KOPT-K1 (cell line): ENCODE data around the gene PLA2R1.

Experiments used
- H3K27ac ChIP-seq: fragments of 200-600 bp; sonication (generic); 2 replicates; pipeline ENCODE4 v1.5.1; 2016; ENCODE audit warnings: antibody characterized with exemption, mild to moderate bottlenecking, low read depth, low read length; ENCODE audit not compliant: poor library complexity, severe bottlenecking
- H3K36me3 ChIP-seq: fragments of 200-600 bp; sonication (generic); 2 replicates; pipeline ENCODE4 v1.5.1; 2017; ENCODE audit warnings: antibody characterized with exemption, mild to moderate bottlenecking, low read length, moderate library complexity; ENCODE audit not compliant: insufficient read depth
- H3K9me3 ChIP-seq: fragments of 200-600 bp; sonication (generic); 2 replicates; pipeline ENCODE4 v1.5.1; 2017; ENCODE audit warnings: antibody characterized with exemption, low read length, mild to moderate bottlenecking; ENCODE audit not compliant: insufficient read depth, poor library complexity, severe bottlenecking

PLA2R1 gene

DNA sequence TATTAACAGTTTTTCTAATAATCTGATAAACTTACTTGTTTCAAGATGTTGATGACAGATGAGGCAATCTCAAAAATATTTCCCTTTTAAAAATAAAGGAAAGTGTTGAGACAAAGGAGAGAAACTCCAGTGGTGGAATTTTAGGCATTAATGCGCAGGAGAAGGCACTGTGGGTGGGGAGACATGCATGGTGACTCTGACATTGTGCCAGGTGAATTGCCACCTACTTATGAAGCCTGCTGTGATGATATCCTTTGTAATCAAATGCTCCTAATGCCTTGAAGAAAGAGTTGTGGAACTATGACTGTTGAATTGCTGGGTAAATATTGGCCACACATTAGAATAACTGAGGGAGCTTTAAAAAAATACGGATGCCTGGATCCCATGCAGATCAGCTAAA is 101.4 kb downstream of the PLA2R1 start:
- Histone ChIP-seq H3K36me3 (no peaks in the 10 kb centered on the region), H3K27ac (no peak overlapping the region), H3K9me3 (no peaks in the 10 kb centered on the region)

- Histone ChIP-seq H3K9me3 (no peaks in the 10 kb centered on the region), H3K27ac (no peak overlapping the region), H3K36me3 (no peaks in the 10 kb centered on the region)
Observed at GRCh38 chr2:159960414-159960813, 102.0 kb downstream of the PLA2R1 start.

DNA sequence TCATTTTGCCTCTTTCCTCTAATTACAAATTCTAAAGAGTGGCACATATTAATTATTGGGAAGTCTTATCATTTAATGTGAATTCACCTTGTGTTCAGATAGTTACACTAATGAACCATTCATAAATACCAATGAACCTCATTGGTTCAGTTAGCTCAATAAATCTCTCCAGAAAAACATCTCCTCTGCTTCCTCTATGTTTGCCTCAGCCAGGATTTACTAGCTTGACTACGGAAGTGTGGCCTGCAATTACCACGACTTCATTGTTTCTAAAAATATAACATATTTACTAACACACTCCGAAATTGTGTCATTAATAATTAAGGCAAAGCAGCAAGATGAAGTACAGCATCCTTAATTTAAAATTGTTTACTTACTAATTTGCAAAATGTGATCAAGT is 103.3 kb downstream of the PLA2R1 start:
- no peaks in the 10 kb centered on the region for H3K9me3 ChIP-seq
- no peak overlapping the region for H3K27ac ChIP-seq

GRCh38 chr2:159953136-159953823 is 109.1 kb downstream of the PLA2R1 start:
- H3K27ac ChIP-seq, result no peak overlapping the region
- no peaks in the 10 kb centered on the region for H3K9me3 ChIP-seq
- H3K36me3 ChIP-seq, result no peaks in the 10 kb centered on the region

More for the DNA sequence above, 103.3 kb downstream of the PLA2R1 start:
- H3K36me3 ChIP-seq, result no peaks in the 10 kb centered on the region

DNA sequence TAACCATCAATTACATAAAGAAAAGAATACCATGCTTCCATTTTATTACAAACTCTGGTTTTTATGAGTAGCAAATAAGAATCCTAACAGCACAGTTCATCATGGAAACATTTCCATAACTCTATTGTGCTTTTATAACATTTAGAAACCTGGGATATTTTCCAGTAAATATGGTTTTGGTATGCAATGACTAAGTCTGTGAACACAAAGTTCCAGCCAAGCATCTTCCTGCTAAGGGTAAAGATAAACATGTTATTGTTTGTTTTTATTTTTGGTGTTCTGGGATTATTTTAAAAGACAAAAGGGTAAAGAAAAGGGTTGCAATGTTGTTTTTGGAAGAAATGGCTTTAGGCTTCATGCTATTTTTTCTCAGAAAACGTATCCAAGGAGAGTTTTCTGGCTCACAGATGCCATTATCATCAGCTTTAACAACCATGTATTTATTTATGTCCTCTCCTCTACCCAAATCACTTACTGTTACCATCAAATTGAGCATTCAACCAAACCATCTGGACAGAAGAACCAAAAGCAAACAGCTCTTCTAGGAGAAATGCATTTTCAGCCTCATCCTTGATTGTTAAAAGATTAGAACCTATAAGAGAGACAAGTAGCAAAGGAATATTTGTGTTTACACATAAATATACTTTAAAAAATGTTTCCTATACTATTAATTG is 116.0 kb downstream of the PLA2R1 start:
- Histone ChIP-seq H3K9me3 (no peaks in the 10 kb centered on the region), H3K27ac (no peak overlapping the region), H3K36me3 (no peaks in the 10 kb centered on the region)

GRCh38 chr2:159944874-159945273 is 117.5 kb downstream of the PLA2R1 start:
- Histone ChIP-seq H3K36me3 (no peaks in the 10 kb centered on the region), H3K27ac (no peak overlapping the region), H3K9me3 (no peaks in the 10 kb centered on the region)

DNA sequence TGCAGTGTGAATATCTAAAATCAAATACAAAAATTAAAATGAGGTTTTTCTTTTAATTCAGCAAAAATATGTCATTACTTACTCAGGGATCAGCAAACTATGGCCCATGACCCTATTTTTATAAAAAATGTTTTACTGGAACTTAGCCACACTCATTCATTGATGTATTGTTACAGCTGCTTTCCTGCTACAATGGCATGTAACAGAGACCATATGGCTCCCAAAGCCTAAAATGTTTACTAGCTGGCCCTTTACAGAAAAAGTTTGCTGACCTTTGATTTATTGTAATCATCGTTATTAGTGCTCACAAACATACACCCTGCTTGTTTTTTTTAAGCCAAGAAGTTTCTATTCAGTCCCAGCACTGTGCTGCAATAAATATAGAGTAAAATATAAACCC is 120.3 kb downstream of the PLA2R1 start:
- no peaks in the 10 kb centered on the region for H3K9me3 ChIP-seq
- no peaks in the 10 kb centered on the region for H3K36me3 ChIP-seq
- H3K27ac ChIP-seq, result no peak overlapping the region

- H3K27ac ChIP-seq, result no peak overlapping the region
- H3K9me3 ChIP-seq, result no peaks in the 10 kb centered on the region
Observed at GRCh38 chr2:159941729-159942128, 120.7 kb downstream of the PLA2R1 start.

GRCh38 chr2:159939946-159940345 is 122.5 kb downstream of the PLA2R1 start:
- Histone ChIP-seq H3K36me3 (no peaks in the 10 kb centered on the region), H3K9me3 (no peaks in the 10 kb centered on the region), H3K27ac (no peak overlapping the region)

More at GRCh38 chr2:159941729-159942128, 120.7 kb downstream of the PLA2R1 start:
- H3K36me3 ChIP-seq, result no peaks in the 10 kb centered on the region

DNA sequence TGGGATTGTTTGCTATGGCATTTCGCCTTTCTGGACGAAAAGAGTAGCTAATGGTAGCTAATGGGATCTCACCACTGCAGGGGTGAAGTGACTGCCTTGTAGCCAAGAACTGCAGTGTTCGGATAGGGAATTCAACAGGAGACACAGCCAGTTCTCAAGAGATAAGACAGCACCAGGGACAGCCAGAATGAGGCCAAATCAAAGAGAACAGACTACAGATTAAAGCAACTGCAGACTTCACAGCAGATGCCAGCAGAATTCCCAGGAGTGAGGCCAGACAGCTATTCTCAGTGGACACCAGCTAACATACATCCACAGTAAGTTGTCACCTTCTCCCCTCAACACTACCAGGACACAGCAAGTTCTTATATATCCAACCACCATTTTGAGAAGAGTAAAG is 124.0 kb downstream of the PLA2R1 start:
- Histone ChIP-seq H3K27ac (no peak overlapping the region), H3K9me3 (no peaks in the 10 kb centered on the region), H3K36me3 (no peaks in the 10 kb centered on the region)

- no peak overlapping the region for H3K27ac ChIP-seq
- no peaks in the 10 kb centered on the region for H3K36me3 ChIP-seq
- no peaks in the 10 kb centered on the region for H3K9me3 ChIP-seq
Observed at GRCh38 chr2:159936471-159936870, 125.9 kb downstream of the PLA2R1 start.

DNA sequence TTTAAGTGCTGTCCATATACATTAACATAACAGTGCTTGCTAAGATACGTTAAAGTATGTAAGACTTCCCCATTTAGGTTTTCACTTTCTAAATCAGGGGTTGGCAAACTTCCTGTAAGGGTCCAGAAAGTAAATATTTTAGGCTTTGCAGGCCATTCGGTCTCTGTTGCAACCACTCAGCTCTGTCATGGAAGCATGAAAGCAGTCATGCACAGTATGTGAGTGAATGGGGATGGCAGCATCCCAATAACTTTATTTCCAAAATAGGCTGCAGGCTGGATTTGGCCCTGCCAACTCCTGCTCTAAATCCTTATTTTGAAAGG is 128.7 kb downstream of the PLA2R1 start:
- no peaks in the 10 kb centered on the region for H3K36me3 ChIP-seq
- H3K27ac ChIP-seq, result no peak overlapping the region
- no peaks in the 10 kb centered on the region for H3K9me3 ChIP-seq

DNA sequence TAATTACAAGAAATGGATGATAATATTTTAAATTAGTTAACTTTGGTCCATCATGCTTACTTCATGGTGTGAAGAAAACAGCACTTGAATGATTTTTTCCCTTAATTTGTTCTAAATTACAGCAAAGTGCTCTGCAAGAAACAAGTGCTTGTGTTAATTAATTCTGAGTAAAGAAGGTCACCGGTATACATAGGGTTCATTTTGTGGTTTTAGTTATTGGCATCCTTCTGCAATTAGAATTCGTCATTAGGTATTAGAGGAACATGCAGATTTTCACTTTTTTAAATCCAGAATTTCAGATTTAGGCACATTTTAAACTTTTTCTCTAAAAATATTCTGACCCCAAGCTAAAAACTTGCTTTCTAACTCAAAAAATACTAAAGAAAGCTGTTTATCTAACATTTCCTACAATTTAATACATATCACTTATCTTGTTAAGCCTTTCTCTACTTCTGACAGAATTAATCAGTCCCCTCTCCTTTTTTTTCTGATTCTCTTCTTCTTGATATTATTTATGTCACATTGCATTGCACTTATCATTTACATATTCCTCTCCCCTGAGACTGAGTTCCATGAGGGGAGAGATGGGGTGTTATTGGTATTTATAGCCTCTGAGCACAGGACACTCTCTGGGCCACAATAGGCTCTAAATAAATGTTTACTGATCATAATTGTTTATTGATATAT is 129.2 kb downstream of the PLA2R1 start:
- Histone ChIP-seq H3K9me3 (peaks cover under 1% of the 10 kb centered on the region), H3K27ac (no peak overlapping the region), H3K36me3 (no peaks in the 10 kb centered on the region)

DNA sequence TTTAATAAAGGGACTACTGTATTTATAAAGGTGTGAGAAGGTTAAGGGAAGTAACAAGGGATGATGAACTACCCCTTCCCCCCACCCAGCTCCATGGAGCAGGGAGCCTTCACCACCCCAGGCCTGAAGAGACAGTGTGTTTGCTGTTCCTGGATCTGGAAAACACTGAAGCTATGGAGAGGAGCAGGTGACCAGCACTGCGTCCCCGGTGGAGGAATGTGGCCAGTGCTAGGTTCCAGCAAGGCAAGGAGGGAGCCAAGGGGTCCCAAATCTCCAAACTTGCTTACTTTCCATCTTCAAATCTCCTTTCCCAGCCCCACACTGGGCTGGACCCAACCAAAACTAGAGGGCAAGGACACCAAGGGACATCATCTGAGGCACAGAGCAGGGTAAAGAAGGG is 135.7 kb downstream of the PLA2R1 start:
- Histone ChIP-seq H3K27ac (no peak overlapping the region), H3K36me3 (no peaks in the 10 kb centered on the region), H3K9me3 (peaks cover 7% of the 10 kb centered on the region)

GRCh38 chr2:159925975-159926374 is 136.4 kb downstream of the PLA2R1 start:
- Histone ChIP-seq H3K36me3 (no peaks in the 10 kb centered on the region), H3K27ac (no peak overlapping the region), H3K9me3 (peaks cover 7% of the 10 kb centered on the region)

DNA sequence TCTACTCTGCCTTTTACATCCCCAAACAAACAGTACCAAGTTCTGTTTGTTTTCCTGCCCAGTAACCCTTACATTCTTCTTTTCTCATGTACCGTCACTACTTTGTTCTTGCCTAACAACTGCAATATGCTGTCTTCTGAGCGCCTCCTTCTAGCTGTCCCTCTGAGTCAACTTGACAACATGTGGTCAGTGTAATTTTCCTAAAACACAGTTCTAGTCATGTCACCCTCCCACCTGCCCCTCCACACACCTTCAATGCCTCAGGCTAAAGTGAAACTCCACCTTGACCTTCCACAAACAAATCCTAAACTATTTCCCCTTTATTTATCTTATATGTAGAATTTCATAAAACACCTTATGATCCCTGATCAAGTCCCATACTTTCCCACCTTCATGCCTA is 139.9 kb downstream of the PLA2R1 start:
- Histone ChIP-seq H3K27ac (no peak overlapping the region), H3K9me3 (peaks cover under 1% of the 10 kb centered on the region), H3K36me3 (no peaks in the 10 kb centered on the region)
